Neural cell (in vitro differentiated cells): ENCODE measurements around the gene PIAS1.

Source experiments
- CTCF ChIP-seq: fragments of 450-650 bp; IDR thresholded peaks from 2 replicates; pipeline ENCODE4 v1.5.1; 2014; ENCODE audit warnings: antibody characterized with exemption, mild to moderate bottlenecking, moderate library complexity; ENCODE audit not compliant: poor library complexity, severe bottlenecking
- RAD21 ChIP-seq: fragments of 450-650 bp; conservative IDR thresholded peaks from 2 replicates; pipeline ENCODE4 v1.6.1; 2014; ENCODE audit warnings: antibody characterized with exemption, mild to moderate bottlenecking, moderate library complexity
- SMC3 ChIP-seq: fragments of 450-650 bp; conservative IDR thresholded peaks from 2 replicates; pipeline ENCODE4 v1.6.1; 2014; ENCODE audit warnings: antibody characterized with exemption, mild to moderate bottlenecking, moderate library complexity; ENCODE audit not compliant: poor library complexity
- TF ChIP-seq, protein P1 (sequence below): IDR thresholded peaks from 2 replicates; pipeline ENCODE4 v1.6.1; 2012; ENCODE audit warnings: borderline replicate concordance

DNA sequence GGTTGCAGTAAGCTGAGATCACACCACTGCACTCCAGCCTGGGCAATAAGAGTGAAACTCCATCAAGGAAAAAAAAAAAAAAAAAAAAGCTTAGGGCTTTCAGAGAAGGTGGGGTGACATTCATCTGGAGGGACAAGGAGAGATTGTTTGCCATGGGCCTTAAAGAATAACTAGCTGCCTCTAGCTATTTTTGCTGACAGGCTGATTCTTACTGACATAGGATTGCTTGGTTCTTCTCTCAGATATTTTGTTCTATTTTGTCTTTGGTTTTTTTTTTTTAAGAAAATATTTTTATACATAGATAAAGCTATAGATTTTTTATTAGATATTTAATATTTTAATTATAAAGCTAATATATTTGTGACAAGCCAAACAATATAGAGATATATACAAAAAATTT lies 24.2 kb upstream of the PIAS1 start:
- no peak for TF ChIP-seq CTCF
- TF ChIP-seq, protein P1, sequence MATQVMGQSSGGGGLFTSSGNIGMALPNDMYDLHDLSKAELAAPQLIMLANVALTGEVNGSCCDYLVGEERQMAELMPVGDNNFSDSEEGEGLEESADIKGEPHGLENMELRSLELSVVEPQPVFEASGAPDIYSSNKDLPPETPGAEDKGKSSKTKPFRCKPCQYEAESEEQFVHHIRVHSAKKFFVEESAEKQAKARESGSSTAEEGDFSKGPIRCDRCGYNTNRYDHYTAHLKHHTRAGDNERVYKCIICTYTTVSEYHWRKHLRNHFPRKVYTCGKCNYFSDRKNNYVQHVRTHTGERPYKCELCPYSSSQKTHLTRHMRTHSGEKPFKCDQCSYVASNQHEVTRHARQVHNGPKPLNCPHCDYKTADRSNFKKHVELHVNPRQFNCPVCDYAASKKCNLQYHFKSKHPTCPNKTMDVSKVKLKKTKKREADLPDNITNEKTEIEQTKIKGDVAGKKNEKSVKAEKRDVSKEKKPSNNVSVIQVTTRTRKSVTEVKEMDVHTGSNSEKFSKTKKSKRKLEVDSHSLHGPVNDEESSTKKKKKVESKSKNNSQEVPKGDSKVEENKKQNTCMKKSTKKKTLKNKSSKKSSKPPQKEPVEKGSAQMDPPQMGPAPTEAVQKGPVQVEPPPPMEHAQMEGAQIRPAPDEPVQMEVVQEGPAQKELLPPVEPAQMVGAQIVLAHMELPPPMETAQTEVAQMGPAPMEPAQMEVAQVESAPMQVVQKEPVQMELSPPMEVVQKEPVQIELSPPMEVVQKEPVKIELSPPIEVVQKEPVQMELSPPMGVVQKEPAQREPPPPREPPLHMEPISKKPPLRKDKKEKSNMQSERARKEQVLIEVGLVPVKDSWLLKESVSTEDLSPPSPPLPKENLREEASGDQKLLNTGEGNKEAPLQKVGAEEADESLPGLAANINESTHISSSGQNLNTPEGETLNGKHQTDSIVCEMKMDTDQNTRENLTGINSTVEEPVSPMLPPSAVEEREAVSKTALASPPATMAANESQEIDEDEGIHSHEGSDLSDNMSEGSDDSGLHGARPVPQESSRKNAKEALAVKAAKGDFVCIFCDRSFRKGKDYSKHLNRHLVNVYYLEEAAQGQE: no peak
- no peak for TF ChIP-seq SMC3
- TF ChIP-seq RAD21: no peak
